ENCODE data around the gene SGCD. TPM values are rescaled to one million over a fixed set of nuclear protein-coding genes. Genes with fewer than 3 reads are reported as not detected.

The SGCD gene
- total RNA-seq, 4 donors from 2014 or later, result 0.37 to 3.7 (median 2.4) TPM

- DNase-seq, result no peak
- intact Hi-C loops (cut with DNase I; ENCODE audit: low total_unique reads), result no loop called here
- in situ Hi-C loops (cut with MboI; ENCODE audit: low pct_ligation_motif_present in 1 of 4, low pct_unique_long_range_greater_than_20kb in 1 of 4, low sequenced_read_pairs in 3 of 4), result no loop called here
- Histone ChIP-seq H3K27me3 (no peaks in the 10 kb centered on the region), H3K4me1 (no peaks in the 10 kb centered on the region), H3K9me3 (no peaks in the 10 kb centered on the region), H3K27ac (no peak overlapping the region), H3K36me3 (no peaks in the 10 kb centered on the region), H3K4me3 (no peak overlapping the region)
- WGBS, 2 donors (ENCODE audit: low coverage in 1 of 2), result 57% methylated on average over 5 of the region's 5 CpGs; no CpG with 5 or more reads in 1 of the 2 donors
- no peak for TF ChIP-seq EP300 (IDR thresholded peaks at IDR 0.05; ENCODE audit: low read depth)
- TF ChIP-seq CTCF (IDR thresholded peaks at IDR 0.05), result no peak
- no peak for TF ChIP-seq POLR2A (IDR thresholded peaks at IDR 0.05)
- no peak for TF ChIP-seq POLR2AphosphoS5 (IDR thresholded peaks at IDR 0.05)
These were observed 216.6 kb downstream of the SGCD start for GRCh38 chr5:156543348-156544145.

GRCh38 chr5:156552855-156553358 lies 225.9 kb downstream of the SGCD start:
- Histone ChIP-seq H3K4me3 (no peak overlapping the region), H3K27me3 (no peaks in the 10 kb centered on the region), H3K4me1 (no peaks in the 10 kb centered on the region), H3K9me3 (no peaks in the 10 kb centered on the region), H3K36me3 (no peaks in the 10 kb centered on the region), H3K27ac (no peak overlapping the region)
- intact Hi-C loops (cut with DNase I; ENCODE audit: low total_unique reads) (no loop called here), in situ Hi-C loops (cut with MboI; ENCODE audit: low pct_ligation_motif_present in 1 of 4, low pct_unique_long_range_greater_than_20kb in 1 of 4, low sequenced_read_pairs in 3 of 4) (no loop called here)
- TF ChIP-seq POLR2A (IDR thresholded peaks at IDR 0.05) (no peak), EP300 (IDR thresholded peaks at IDR 0.05; ENCODE audit: low read depth) (no peak), POLR2AphosphoS5 (IDR thresholded peaks at IDR 0.05) (no peak), CTCF (IDR thresholded peaks at IDR 0.05) (no peak)
- 55 to 73% methylated on average over 3 of the region's 3 CpGs for WGBS, 2 donors (ENCODE audit: low coverage in 1 of 2)
- no peak for DNase-seq

- intact Hi-C loops (cut with DNase I; ENCODE audit: low total_unique reads), result no loop called here
- H3K4me3 ChIP-seq, result no peak overlapping the region
- H3K36me3 ChIP-seq, result no peaks in the 10 kb centered on the region
- H3K9me3 ChIP-seq, result no peaks in the 10 kb centered on the region
- H3K4me1 ChIP-seq, result no peaks in the 10 kb centered on the region
- in situ Hi-C loops (cut with MboI; ENCODE audit: low pct_ligation_motif_present in 1 of 4, low pct_unique_long_range_greater_than_20kb in 1 of 4, low sequenced_read_pairs in 3 of 4), result no loop called here
- H3K27me3 ChIP-seq, result no peaks in the 10 kb centered on the region
- TF ChIP-seq CTCF (IDR thresholded peaks at IDR 0.05) (no peak), EP300 (IDR thresholded peaks at IDR 0.05; ENCODE audit: low read depth) (no peak), POLR2A (IDR thresholded peaks at IDR 0.05) (no peak), POLR2AphosphoS5 (IDR thresholded peaks at IDR 0.05) (no peak)
- WGBS, 2 donors (ENCODE audit: low coverage in 1 of 2), result 82 to 100% methylated on average over 1 of the region's 1 CpG
- no peak overlapping the region for H3K27ac ChIP-seq
- no peak for DNase-seq
These were observed 229.9 kb downstream of the SGCD start for GRCh38 chr5:156556666-156557406.

- WGBS, 2 donors (ENCODE audit: low coverage in 1 of 2), result 74% methylated on average over 2 of the region's 2 CpGs; no CpG with 5 or more reads in 1 of the 2 donors
- in situ Hi-C loops (cut with MboI; ENCODE audit: low pct_ligation_motif_present in 1 of 4, low pct_unique_long_range_greater_than_20kb in 1 of 4, low sequenced_read_pairs in 3 of 4), result no loop called here
- TF ChIP-seq CTCF (IDR thresholded peaks at IDR 0.05) (no peak), EP300 (IDR thresholded peaks at IDR 0.05; ENCODE audit: low read depth) (no peak), POLR2A (IDR thresholded peaks at IDR 0.05) (no peak), POLR2AphosphoS5 (IDR thresholded peaks at IDR 0.05) (no peak)
These were observed 233.0 kb downstream of the SGCD start for GRCh38 chr5:156560002-156560401.

More at GRCh38 chr5:156560002-156560401, 233.0 kb downstream of the SGCD start:
- Histone ChIP-seq H3K9me3 (no peaks in the 10 kb centered on the region), H3K4me3 (no peak overlapping the region), H3K4me1 (no peaks in the 10 kb centered on the region), H3K27ac (no peak overlapping the region), H3K27me3 (no peaks in the 10 kb centered on the region), H3K36me3 (no peaks in the 10 kb centered on the region)
- intact Hi-C loops (cut with DNase I; ENCODE audit: low total_unique reads), result no loop called here
- DNase-seq, result no peak

Measured in transverse colon (tissue), 4 donors.